NCI-H187 (cell line): ENCODE results near the gene DPF3.

ENCODE experiments used
- DNase-seq, 2 experiments: peaks; one replicate each; lab custom pipeline; 2025; lab: John Stamatoyannopoulos, UW

Gene DPF3

DNA sequence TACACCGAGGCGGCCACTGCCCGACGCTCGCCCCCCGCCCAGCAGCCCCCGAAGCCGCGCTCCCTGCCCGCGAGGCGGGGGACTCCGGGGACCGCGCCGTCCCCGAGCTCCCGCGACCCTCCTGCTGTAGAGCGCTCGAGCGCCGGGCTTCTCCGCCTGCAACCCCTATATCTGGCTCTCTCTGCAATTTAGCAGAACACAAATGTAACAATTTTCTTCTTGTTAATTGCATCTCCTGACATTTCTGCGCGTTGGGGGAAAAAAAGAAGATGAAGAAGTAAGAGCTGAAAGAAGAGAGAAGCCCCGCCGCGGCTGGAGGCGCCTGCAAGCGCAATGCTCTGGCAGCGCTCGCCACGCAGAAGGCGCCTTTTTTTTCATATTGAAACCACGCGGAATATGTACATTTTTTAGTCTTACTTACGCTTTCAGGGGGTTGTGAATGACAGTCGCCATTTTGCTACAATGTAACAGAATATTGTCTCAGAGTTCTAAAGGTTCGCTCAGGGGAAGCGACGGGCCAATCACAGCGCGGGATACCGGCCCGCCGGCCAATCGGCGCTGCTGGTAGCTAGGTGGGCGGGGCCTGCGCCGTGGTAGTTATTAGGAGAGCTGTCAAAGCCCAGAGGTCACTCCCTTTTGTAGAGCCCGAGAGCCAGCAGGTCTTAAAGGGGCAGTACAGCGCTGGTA is at the start of gene DPF3:
Gene DPF3, minus strand, starts transcription at position 466 of the 687 bp plus-strand sequence. Its CDS starts 13 bp downstream, at position 453.
- peak; percentile 94 for DNase-seq

DNA sequence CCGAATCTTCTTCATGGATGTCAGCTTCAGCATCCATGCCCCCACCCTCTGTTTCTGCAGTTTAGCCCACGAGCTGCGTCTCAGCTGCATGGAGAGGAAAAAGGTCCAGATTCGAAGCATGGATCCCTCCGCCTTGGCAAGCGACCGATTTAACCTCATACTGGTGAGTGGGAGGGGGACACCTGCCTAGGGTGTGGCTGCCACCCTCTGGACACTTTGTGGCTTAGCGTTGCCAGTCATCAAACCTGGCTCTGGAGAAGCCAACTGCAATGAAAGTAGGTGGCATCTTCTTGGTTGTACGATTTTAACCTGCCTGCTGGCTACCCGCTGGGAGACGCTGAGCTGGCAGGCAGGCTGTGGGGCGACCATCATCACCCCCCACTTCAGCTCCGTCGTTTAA is 49.0 kb upstream of the DPF3 start:
- DNase-seq: no peak

DNA sequence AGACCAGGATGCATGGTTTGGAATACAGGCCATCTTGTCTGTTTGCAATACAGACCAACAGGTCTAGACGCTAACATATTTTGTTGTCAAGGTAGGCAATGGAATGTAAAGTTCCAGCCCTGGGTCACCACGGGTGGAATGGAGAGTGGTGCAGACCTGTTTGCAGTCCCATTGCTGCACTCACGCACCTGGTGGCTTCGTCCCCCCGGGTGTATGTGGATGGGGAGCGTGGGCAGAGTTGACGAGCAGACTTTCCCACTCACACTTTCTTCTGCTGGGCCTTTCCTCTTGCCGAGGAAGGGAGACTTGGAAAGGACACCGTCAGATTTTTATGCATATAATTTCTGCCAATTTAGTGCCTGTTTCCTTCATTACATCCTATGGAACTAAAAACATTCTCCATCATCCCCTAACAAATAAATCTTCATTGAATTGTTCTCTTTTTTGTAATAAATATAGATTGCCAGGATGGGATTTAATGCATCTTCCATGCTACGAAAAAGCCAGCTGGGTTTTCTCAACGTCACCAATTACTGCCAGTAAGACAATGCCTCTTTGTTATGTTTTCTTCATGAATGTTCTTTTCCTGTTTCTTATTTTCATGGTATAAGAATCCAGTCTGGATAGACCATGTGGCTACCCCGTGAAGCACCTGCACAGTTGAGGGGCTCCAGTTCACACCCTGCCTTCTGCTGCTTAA is 47.5 kb upstream of the DPF3 start:
- no peak for DNase-seq

DNA sequence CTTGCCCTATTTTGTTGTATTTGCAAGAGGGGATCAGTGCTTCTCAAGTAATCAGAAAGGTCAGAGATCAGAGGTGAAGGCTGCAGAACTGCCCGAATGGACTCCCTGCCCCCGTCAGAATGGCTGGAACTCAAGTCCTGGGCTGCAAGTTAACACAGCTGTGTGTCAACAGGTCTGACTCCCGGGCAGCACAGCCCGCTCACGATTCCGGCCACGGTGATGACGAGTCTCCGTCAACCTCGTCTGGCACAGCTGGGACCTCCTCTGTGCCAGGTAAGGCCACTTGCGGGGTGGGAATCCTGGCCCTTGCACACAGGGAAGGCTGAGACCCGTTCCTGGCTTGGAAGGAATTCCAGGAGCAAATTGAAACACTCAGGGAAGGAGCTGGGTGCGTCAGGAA is 45.7 kb upstream of the DPF3 start:
- DNase-seq: no peak

DNA sequence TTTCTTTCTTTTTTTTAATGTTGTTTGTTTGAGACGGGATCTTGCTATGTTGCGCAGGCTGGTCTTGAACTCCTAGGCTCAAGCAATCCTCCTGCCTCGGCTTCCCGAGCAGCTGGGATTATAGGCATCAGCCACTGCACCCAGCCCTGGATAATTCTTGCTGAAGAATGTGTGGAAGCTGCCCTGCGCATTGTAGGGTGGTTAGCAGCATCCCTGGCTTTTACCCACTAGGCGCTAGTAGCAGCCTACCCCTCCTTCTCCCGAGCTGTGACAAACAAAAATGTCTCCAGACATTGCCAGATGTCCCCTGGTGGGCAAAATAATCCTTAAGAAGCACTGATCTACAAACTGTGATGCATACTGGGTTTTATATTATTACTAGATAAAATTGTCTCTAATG is 39.0 kb upstream of the DPF3 start:
- DNase-seq: no peak

DNA sequence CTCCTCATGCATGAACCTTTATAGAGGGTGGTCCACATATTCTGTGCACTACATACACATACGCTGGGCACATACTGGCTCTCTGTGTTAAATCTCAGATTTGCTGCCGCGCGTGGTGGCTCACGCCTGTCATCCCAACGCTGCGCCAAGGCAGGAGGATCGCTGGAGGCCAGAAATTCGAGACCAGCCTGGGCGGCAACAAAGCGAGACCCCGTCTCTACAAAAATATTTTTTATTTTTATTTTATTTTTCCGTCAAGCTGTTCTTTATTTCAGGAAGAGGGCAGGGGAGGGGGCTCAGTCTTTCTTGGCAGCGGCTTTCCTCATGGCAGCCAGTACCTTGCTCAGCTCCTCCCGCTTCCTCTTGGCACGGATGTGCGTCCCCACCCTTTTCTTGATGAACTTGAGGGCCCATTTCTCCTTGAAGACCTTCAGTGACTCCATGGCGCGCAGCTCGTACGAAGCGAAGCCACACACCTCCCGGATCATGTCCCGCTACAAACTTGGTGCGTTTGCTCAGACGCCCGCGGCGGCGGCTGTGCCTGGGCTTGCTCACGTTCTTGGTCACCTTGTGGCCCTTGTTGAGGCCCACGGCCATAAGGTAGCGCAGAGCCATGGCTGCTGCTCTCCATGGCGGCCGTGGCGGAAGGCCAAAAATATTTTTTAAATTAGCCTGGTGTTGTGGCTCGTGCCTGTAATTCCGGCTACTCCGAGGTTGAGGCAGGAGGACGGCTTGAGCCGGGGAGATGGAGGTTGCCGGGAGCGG is 35.6 kb upstream of the DPF3 start:
- DNase-seq: no peak

DNA sequence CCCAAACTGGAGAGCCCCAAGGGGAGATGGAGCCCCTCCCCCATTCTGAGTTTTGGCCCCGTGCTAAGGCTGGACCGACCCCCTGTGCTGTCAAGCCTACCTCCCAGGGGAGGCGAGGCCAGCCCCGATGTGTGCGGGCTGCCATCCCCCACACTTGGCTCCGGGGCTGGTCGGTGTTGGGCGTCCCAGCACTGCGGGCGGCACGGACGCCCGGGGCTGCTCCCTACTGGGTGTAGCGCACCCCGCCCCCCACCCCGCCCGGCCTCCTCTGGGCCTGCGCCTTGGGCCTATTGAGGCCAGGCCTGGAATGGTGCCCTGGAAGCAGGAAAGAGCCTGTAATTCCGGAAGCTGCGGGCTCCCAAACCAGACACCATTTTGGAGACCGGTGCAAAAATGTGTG is 35.0 kb upstream of the DPF3 start:
- DNase-seq: no peak

DNA sequence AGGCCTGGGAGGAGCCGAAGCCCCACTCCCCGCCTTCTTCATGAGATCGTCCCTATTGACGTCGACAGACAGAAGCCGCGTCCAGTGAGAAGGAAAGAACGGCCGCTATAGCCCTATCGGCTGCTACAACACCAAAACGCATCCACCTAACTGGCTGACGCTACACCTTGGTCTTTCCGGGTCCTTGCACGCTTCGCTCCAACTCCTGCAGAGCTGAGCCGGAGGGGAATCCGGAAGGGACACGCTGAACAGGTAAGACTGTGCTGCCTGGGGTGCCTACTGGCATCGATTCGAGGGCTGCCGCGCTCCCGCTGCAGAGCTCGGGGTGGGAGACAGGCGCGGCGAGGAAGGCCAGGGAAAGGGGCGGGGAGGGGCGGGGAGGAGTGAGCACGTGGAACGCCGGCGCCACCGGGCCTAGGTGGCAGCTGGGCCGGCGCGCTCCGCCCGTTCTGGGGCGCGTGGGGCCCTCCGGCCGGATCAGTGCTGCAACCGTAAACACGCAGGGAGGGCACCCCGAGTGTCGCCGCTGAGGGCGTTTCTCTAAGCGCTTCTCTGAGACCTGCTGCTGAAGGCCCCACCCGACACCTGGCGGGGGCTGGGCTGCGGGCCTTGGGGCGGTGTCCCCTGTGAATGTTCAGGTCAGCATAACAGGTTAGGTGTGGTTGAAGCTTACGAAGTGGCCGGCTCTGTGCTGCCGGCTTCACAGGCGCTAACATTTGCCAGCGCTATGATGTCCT is 32.6 kb upstream of the DPF3 start, which contains the start of gene DCAF4:
Gene DCAF4, plus strand, starts transcription at position 173 of the 737 bp plus-strand sequence. CDS start 11,515 bp downstream, outside the sequence.
- peak; percentile 89 to 98 for DNase-seq

DNA sequence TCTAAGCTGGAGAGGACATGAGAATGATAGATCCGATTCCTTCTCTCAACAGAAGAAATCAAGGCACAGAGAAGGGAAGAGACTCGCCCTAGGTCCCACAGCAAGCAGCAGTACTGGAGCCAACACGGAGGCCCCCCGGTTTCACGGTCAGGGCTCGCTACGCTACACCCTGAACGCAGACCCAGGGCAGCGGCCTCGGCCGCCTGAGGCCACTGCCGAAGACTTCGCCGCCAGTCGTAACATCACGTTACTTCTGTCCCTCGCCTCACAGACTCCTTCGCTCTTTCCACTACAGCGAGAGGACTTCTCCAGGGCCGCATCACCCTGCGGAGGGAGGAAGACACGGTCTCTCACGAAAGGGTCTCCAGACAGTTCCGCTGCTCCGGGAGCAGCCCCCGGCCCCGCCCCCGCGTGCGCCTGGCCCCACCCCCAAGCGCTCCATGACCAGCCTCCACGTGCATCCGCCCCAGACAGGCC is 32.0 kb upstream of the DPF3 start:
- no peak for DNase-seq

DNA sequence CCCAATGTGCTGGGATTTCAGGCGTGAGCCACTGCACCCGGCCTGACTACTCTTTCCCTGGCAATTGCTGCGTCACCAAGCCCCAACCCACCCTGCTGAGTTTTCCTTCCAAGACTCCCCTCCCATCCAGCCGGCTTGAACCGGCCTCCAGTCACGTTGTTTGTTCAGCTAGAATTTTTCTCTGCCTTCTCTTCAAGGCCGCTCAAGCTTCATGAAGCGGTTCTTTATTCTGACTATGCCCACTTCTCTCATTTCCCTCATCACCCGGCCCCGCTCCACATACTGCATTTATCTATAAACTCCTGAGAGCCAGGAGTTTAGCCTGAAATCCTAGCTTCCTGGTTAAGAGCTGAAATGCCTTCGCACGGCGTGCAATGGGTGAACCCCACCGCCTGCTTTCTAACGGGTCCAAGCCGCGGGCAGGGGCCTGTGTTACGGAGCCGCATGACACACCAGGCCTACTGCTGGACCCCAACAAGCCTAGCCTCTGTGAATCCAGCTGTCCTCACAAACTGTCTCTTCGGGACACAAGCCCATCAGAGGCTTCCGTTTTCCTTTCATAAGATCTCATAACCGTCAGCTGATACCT is 31.4 kb upstream of the DPF3 start:
- DNase-seq: no peak

DNA sequence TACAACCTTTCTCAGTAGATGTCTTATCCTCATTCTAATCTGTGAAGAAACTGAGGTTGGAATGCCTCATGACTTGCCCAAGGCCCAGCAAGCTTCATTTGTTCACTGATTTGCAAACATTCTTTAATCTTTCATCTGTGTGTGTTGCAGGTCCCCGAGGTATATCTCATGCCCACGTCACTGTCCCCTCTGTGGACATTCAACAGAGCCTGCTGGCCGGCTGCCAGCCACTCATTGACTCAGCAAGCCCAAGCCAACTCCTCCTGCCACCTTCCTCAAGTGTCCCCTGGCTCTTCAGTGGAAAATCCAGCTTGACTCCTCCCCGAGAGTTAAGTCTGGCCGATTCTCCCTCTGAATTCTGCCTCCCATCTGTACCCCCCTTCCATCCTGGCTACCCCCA is 30.4 kb upstream of the DPF3 start:
- no peak for DNase-seq

DNA sequence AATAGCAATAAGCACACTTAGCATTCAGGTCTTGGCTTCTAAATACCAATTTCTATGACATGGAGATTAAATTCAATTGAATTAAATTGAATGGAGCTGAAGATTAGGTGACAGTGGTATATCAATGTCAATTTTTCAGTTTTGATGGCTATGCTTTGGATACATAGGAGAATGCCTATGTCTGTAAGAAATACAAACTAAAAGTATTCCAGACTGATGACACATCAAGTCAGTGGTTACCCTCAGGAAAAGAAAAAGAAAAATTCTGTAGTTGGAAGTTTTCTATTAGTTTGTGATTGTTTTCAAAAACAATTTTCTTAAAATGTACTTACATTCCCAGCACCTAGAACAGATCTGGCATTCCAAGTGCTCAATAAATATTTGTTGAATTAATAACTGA is 27.5 kb upstream of the DPF3 start:
- DNase-seq: no peak

DNA sequence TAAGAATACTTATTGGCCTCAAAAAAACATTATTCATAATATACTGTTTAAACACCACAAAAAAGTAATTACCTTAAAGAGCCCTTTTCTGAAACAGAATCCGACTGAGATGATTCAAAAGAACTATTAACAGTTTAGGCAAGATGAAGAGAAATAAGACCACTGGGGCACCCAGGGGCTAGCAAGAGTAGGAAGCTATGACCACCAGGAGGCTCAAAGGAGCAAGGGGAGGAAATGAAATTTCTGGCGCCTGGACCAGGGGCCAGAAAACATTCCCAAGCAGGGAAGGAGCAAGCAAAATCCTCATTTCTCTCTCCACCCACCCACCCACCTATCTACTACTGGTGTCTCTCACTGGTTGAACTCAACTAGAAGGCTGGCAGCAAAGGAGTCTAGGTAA is 26.1 kb upstream of the DPF3 start:
- no peak for DNase-seq

DNA sequence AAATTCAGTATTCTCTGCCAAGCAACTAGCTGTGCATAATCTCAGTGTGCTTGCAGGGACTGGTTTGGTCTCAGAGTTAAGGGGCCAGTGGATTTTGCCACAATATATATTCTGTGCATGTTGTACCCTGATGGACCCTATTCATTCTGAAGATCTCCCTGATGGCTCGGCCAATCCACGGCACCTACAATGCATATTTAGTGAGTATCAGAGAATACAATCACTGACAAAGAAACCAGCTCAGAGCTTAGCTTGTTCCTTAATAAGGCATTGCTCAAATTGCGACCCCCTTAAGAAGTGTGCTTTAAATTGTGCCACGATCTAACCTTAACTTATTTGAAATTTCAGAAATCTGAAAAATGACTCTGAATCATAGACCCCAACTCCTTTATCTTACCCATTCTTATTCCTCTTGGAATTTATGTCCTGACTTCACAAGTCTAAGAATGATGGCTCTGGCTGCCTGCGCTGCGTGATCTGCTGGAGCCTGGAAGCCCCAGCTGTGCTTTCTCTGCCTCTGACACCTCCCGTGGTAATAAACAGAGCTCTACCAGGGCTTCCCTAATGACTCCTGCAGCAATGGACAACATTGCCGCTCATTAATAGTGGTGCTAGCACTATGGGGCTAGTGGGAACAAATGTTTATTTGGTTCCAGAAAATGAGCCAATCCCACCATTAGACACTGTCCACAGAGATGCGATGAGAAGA is 23.3 kb upstream of the DPF3 start:
- no peak for DNase-seq

DNA sequence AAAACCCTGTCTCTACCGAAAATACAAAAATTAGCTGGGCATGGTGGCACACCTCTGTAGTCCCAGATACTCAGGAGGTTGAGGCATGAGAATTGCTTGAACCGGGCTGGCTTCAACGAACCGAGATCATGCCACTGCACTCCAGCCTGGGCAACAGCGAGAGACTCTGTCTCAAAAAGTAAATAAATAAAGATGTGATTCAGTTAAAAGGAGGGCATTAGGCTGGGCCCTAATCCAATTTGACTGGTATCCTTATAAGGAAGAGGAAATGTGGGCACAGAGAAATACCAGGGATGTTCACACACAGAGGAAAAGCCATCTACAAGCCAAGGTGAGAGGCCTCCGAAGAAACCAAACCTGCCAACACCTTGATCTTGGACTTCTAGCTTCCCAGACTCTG is 22.3 kb upstream of the DPF3 start:
- DNase-seq: no peak

DNA sequence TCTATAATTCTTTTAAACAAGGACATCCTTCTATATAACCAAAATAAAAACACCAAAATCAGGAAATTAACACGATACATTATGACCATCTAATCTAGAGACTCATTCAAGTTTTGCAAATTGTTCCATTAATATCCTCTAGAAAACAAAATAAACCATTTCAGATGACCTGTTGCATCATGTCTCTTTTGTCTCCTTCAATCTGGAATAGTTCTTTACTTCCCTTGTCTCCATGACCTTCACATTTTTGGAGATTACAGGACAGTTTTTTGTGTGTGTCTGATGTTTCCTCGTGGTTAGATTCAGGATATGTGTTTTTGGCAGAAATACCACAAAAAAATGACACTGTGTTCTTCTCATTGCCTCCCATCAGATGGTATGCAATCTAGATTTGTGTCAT is 19.9 kb upstream of the DPF3 start:
- DNase-seq: no peak

DNA sequence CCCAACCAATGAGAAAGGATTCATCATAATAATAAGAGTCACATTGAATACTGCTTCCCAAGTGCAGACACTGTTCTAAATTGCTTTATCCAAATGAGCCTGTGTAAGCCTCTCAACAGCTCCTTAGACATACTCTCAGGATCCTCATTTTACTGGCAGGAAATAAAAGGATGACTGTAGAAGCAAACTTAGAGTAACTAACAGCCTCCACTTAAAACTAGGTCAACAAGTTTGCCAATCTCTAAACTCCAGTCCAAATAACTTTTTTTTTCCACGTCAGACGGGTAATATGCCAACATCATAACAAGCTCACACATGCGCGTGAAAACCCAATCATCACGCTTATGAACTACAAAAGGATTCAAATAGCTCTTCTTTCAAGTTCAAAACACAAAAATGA is 15.3 kb upstream of the DPF3 start:
- DNase-seq: no peak

DNA sequence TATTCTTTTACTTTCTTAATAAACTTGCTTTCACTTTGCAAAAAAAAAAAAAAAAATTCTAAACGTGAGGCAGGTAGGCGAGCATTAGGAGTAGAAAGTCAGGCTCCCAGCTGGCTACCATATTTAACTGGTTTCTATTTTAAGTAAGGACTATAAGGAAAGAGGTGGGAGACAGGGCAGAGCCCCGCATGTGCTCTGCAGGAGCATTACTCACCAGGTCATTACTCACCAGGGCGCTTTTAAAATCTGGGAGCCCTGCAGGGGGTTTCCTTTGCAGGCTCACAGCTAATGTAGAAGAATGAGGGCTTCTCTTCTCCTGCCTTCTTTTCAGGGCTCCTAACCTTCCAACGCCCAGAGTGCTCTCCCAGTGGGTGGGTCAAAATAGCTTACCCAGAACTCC is 14.0 kb upstream of the DPF3 start:
- no peak for DNase-seq

DNA sequence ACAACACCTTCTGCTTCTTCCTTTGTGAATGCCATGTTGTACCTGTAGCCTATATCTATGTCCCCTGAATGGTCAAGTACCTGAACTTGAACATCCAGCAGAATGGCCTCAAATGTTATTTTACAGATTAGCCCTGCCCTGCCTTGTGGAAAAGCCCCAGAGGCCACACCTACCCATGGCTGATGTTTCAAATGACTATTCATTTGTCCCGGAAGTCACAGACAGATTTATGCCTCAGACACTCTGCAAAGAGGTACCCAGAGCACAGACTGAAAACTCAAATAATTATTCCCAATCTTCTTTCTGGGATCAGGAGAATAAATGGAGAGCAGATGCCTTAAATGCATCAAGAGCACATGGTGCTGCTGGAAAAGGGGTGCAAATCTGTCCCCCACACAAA is 13.0 kb upstream of the DPF3 start:
- no peak for DNase-seq

DNA sequence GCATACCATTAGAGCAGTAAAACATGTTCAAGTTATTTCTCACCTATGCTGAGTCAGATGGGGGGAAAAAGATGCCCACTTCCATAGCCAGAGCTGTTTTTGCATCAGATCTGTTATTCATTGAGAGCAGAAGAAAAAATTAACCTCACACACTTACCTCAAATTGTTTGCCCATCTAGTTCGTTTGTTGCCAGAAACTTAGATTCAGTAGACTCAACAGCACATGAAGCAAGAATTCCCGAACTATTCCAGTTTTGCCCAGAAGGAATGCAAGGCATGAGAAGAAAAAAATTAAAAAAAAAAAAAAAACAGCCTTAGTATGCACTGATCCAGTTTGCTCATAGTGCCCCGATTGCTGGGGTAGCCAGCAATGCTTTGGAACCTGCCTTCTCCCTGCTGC is 12.4 kb upstream of the DPF3 start:
- no peak for DNase-seq
